ENCODE results near the gene HCN1. TPM values are rescaled to one million over a fixed set of nuclear protein-coding genes. Genes with fewer than 3 reads are reported as not detected.
"Not testable (repeated sequence)": the region's sequence is repeated elsewhere in the genome, so short reads cannot be mapped to it uniquely, and the experiment has no call there.

The HCN1 gene
- total RNA-seq, 1 experiment from 2014 or later: 0.73 TPM

GRCh38 chr5:45542421-45542820, 153.8 kb downstream of the HCN1 start:
- H3K36me3 ChIP-seq (replicated peaks; ENCODE audit: control insufficient read depth, insufficient read depth, low read length): no peaks in the 10 kb centered on the region
- H3K4me3 ChIP-seq (ENCODE audit: insufficient read depth, low read depth, low read length): no peak overlapping the region
- H3K27me3 ChIP-seq (ENCODE audit: control insufficient read depth, insufficient read depth, low read length): no peaks in the 10 kb centered on the region
- no peak for DNase-seq

- no peak for DNase-seq
Observed at GRCh38 chr5:45533663-45534062, 162.5 kb downstream of the HCN1 start.

GRCh38 chr5:45532826-45533624, 163.2 kb downstream of the HCN1 start:
- no peaks in the 10 kb centered on the region for H3K27me3 ChIP-seq (ENCODE audit: control insufficient read depth, insufficient read depth, low read length)
- DNase-seq: peak; percentile 2
- no peak overlapping the region for H3K4me3 ChIP-seq (ENCODE audit: insufficient read depth, low read depth, low read length)
- H3K36me3 ChIP-seq (replicated peaks; ENCODE audit: control insufficient read depth, insufficient read depth, low read length): no peaks in the 10 kb centered on the region

More at GRCh38 chr5:45533663-45534062, 162.5 kb downstream of the HCN1 start:
- Histone ChIP-seq H3K27me3 (ENCODE audit: control insufficient read depth, insufficient read depth, low read length) (no peaks in the 10 kb centered on the region), H3K4me3 (ENCODE audit: insufficient read depth, low read depth, low read length) (no peak overlapping the region), H3K36me3 (replicated peaks; ENCODE audit: control insufficient read depth, insufficient read depth, low read length) (no peaks in the 10 kb centered on the region)

GRCh38 chr5:45521067-45521466, 175.1 kb downstream of the HCN1 start:
- no peaks in the 10 kb centered on the region for H3K36me3 ChIP-seq (replicated peaks; ENCODE audit: control insufficient read depth, insufficient read depth, low read length)
- peak; percentile 16 for DNase-seq
- no peak overlapping the region for H3K4me3 ChIP-seq (ENCODE audit: insufficient read depth, low read depth, low read length)
- H3K27me3 ChIP-seq (ENCODE audit: control insufficient read depth, insufficient read depth, low read length): no peaks in the 10 kb centered on the region

GRCh38 chr5:45512521-45512920, 183.7 kb downstream of the HCN1 start:
- Histone ChIP-seq H3K4me3 (ENCODE audit: insufficient read depth, low read depth, low read length) (no peak overlapping the region), H3K27me3 (ENCODE audit: control insufficient read depth, insufficient read depth, low read length) (no peaks in the 10 kb centered on the region), H3K36me3 (replicated peaks; ENCODE audit: control insufficient read depth, insufficient read depth, low read length) (no peaks in the 10 kb centered on the region)
- no peak for DNase-seq

GRCh38 chr5:45509371-45509770, 186.8 kb downstream of the HCN1 start:
- Histone ChIP-seq H3K36me3 (replicated peaks; ENCODE audit: control insufficient read depth, insufficient read depth, low read length) (no peaks in the 10 kb centered on the region), H3K27me3 (ENCODE audit: control insufficient read depth, insufficient read depth, low read length) (no peaks in the 10 kb centered on the region), H3K4me3 (ENCODE audit: insufficient read depth, low read depth, low read length) (no peak overlapping the region)
- DNase-seq: no peak

GRCh38 chr5:45508135-45508534, 188.0 kb downstream of the HCN1 start:
- Histone ChIP-seq H3K27me3 (ENCODE audit: control insufficient read depth, insufficient read depth, low read length) (no peaks in the 10 kb centered on the region), H3K36me3 (replicated peaks; ENCODE audit: control insufficient read depth, insufficient read depth, low read length) (no peaks in the 10 kb centered on the region), H3K4me3 (ENCODE audit: insufficient read depth, low read depth, low read length) (no peak overlapping the region)
- DNase-seq: no peak

- H3K27me3 ChIP-seq (ENCODE audit: control insufficient read depth, insufficient read depth, low read length): no peaks in the 10 kb centered on the region
- no peak for DNase-seq
- no peaks in the 10 kb centered on the region for H3K36me3 ChIP-seq (replicated peaks; ENCODE audit: control insufficient read depth, insufficient read depth, low read length)
- H3K4me3 ChIP-seq (ENCODE audit: insufficient read depth, low read depth, low read length): no peak overlapping the region
Observed at GRCh38 chr5:45507178-45507577, 189.0 kb downstream of the HCN1 start.

- H3K27me3 ChIP-seq (ENCODE audit: control insufficient read depth, insufficient read depth, low read length); H3K4me3 ChIP-seq (ENCODE audit: insufficient read depth, low read depth, low read length); H3K36me3 ChIP-seq (replicated peaks; ENCODE audit: control insufficient read depth, insufficient read depth, low read length); DNase-seq: not testable (repeated sequence)
Observed at GRCh38 chr5:45499006-45499405, 197.2 kb downstream of the HCN1 start.

GRCh38 chr5:45491368-45491767, 204.8 kb downstream of the HCN1 start:
- no peak overlapping the region for H3K4me3 ChIP-seq (ENCODE audit: insufficient read depth, low read depth, low read length)
- no peaks in the 10 kb centered on the region for H3K36me3 ChIP-seq (replicated peaks; ENCODE audit: control insufficient read depth, insufficient read depth, low read length)
- DNase-seq: no peak
- H3K27me3 ChIP-seq (ENCODE audit: control insufficient read depth, insufficient read depth, low read length): no peaks in the 10 kb centered on the region

- H3K36me3 ChIP-seq (replicated peaks; ENCODE audit: control insufficient read depth, insufficient read depth, low read length): no peaks in the 10 kb centered on the region
- H3K27me3 ChIP-seq (ENCODE audit: control insufficient read depth, insufficient read depth, low read length): no peaks in the 10 kb centered on the region
- no peak for DNase-seq
- H3K4me3 ChIP-seq (ENCODE audit: insufficient read depth, low read depth, low read length): no peak overlapping the region
Observed at GRCh38 chr5:45484781-45485180, 211.4 kb downstream of the HCN1 start.

GRCh38 chr5:45454114-45454513, 242.1 kb downstream of the HCN1 start:
- Histone ChIP-seq H3K36me3 (replicated peaks; ENCODE audit: control insufficient read depth, insufficient read depth, low read length) (no peaks in the 10 kb centered on the region), H3K4me3 (ENCODE audit: insufficient read depth, low read depth, low read length) (no peak overlapping the region), H3K27me3 (ENCODE audit: control insufficient read depth, insufficient read depth, low read length) (no peaks in the 10 kb centered on the region)
- peak; percentile 28 for DNase-seq

- not testable (repeated sequence) for DNase-seq; H3K36me3 ChIP-seq (replicated peaks; ENCODE audit: control insufficient read depth, insufficient read depth, low read length); H3K4me3 ChIP-seq (ENCODE audit: insufficient read depth, low read depth, low read length); H3K27me3 ChIP-seq (ENCODE audit: control insufficient read depth, insufficient read depth, low read length)
Observed at GRCh38 chr5:45444856-45445255, 251.3 kb downstream of the HCN1 start.

GRCh38 chr5:45440466-45440865, 255.7 kb downstream of the HCN1 start:
- Histone ChIP-seq H3K27me3 (ENCODE audit: control insufficient read depth, insufficient read depth, low read length) (no peaks in the 10 kb centered on the region), H3K36me3 (replicated peaks; ENCODE audit: control insufficient read depth, insufficient read depth, low read length) (no peaks in the 10 kb centered on the region), H3K4me3 (ENCODE audit: insufficient read depth, low read depth, low read length) (no peak overlapping the region)
- no peak for DNase-seq

- DNase-seq: no peak
- Histone ChIP-seq H3K36me3 (replicated peaks; ENCODE audit: control insufficient read depth, insufficient read depth, low read length) (no peaks in the 10 kb centered on the region), H3K4me3 (ENCODE audit: insufficient read depth, low read depth, low read length) (no peak overlapping the region), H3K27me3 (ENCODE audit: control insufficient read depth, insufficient read depth, low read length) (no peaks in the 10 kb centered on the region)
Observed at GRCh38 chr5:45437752-45438151, 258.4 kb downstream of the HCN1 start.
